Neuronal stem cell (in vitro differentiated cells): Measurements from ENCODE around the gene LTB.
A peak's percentile ranks its signal among the peaks of the same experiment; 100 is the strongest.

Experiments
- DNase-seq: peaks from one replicate; pipeline ENCODE4 v3.0.0-alpha.2; 2013; ENCODE audit warnings: low spot score
- H2AFZ ChIP-seq: one replicate; pipeline ENCODE4 v1.6.1; 2013; ENCODE audit warnings: mild to moderate bottlenecking, low read length, inconsistent platforms
- H2AK5ac ChIP-seq: 2 replicates; pipeline ENCODE4 v1.6.1; 2013; ENCODE audit warnings: low read depth, mild to moderate bottlenecking, inconsistent platforms, low read length, moderate library complexity, mixed read lengths
- H2BK120ac ChIP-seq: 2 replicates; pipeline ENCODE4 v1.6.1; 2013; ENCODE audit warnings: low read depth, mild to moderate bottlenecking, inconsistent platforms, low read length, moderate library complexity, mixed read lengths
- H2BK12ac ChIP-seq: one replicate; pipeline ENCODE4 v1.6.1; 2013; ENCODE audit warnings: low read length, inconsistent platforms
- H2BK15ac ChIP-seq: 2 replicates; pipeline ENCODE4 v1.6.1; 2013; ENCODE audit warnings: mild to moderate bottlenecking, low read length, inconsistent platforms, mixed read lengths
- H2BK5ac ChIP-seq: one replicate; pipeline ENCODE4 v1.6.1; 2013; ENCODE audit warnings: inconsistent platforms, mild to moderate bottlenecking, low read length, moderate library complexity
- H3K14ac ChIP-seq: one replicate; pipeline ENCODE4 v1.6.1; 2013; ENCODE audit warnings: low read length, inconsistent platforms
- H3K18ac ChIP-seq: 2 replicates; pipeline ENCODE4 v1.6.1; 2013; ENCODE audit warnings: low read length, inconsistent platforms
- H3K23ac ChIP-seq: 2 replicates; pipeline ENCODE4 v1.6.1; 2013; ENCODE audit warnings: low read depth, mild to moderate bottlenecking, mixed read lengths, low read length, inconsistent platforms; ENCODE audit not compliant: poor library complexity
- H3K27ac ChIP-seq: replicated peaks from 3 replicates; pipeline ENCODE4 v1.5.1; 2013; ENCODE audit warnings: low read length, inconsistent platforms
- H3K27me3 ChIP-seq, 3 experiments: 2 replicates each; pipeline ENCODE4 v1.6.1; 2013; ENCODE audit warnings: low read length in 3 of 3, mild to moderate bottlenecking in 2 of 3, inconsistent platforms in 1 of 3, low read depth in 1 of 3, mixed read lengths in 1 of 3, moderate library complexity in 1 of 3; ENCODE audit not compliant: control insufficient read depth in 3 of 3, insufficient read depth in 3 of 3
- H3K36me3 ChIP-seq, 2 donors: replicated peaks in 1 of 2; 2 replicates each; pipeline ENCODE4 v1.6.1; 2013; ENCODE audit warnings: low read length in 2 of 2; ENCODE audit not compliant: control insufficient read depth in 2 of 2, insufficient read depth in 2 of 2
- H3K4ac ChIP-seq: 2 replicates; pipeline ENCODE4 v1.6.1; 2013; ENCODE audit warnings: inconsistent platforms, mild to moderate bottlenecking, low read length, moderate library complexity
- H3K4me1 ChIP-seq, 2 donors: 1 replicate in 1 of 2; 2 replicates in 1 of 2; pipeline ENCODE4 v1.6.1; 2013; ENCODE audit warnings: low read length in 2 of 2, low read depth in 1 of 2; ENCODE audit not compliant: control insufficient read depth in 2 of 2, insufficient read depth in 1 of 2
- H3K4me2 ChIP-seq: one replicate; pipeline ENCODE4 v1.6.1; 2013; ENCODE audit warnings: mild to moderate bottlenecking, low read length, inconsistent platforms; ENCODE audit not compliant: insufficient read depth, poor library complexity, severe bottlenecking
- H3K4me3 ChIP-seq, 2 donors: 2 replicates each; pipeline ENCODE4 v1.5.1; 2013; ENCODE audit warnings: low read length in 2 of 2, mild to moderate bottlenecking in 2 of 2, inconsistent platforms in 1 of 2, moderate library complexity in 1 of 2
- H3K79me1 ChIP-seq: one replicate; pipeline ENCODE4 v1.6.1; 2013; ENCODE audit warnings: low read depth, mild to moderate bottlenecking, inconsistent platforms, low read length, moderate library complexity
- H3K9ac ChIP-seq: one replicate; pipeline ENCODE4 v1.6.1; 2013; ENCODE audit warnings: mild to moderate bottlenecking, low read depth, low read length, inconsistent platforms; ENCODE audit not compliant: poor library complexity
- H3K9me3 ChIP-seq, 2 donors: replicated peaks in 1 of 2; 2 replicates each; pipeline versions ENCODE3 to v1.6.1; 2013; ENCODE audit warnings: low read length in 2 of 2, mild to moderate bottlenecking in 2 of 2, inconsistent platforms in 1 of 2, low read depth in 1 of 2, mixed read lengths in 1 of 2, moderate library complexity in 1 of 2; ENCODE audit not compliant: control insufficient read depth in 2 of 2, insufficient read depth in 1 of 2
- H4K8ac ChIP-seq: one replicate; pipeline ENCODE4 v1.6.1; 2013; ENCODE audit warnings: low read depth, mild to moderate bottlenecking, inconsistent platforms, low read length, moderate library complexity
- H4K91ac ChIP-seq: one replicate; pipeline ENCODE4 v1.6.1; 2013; ENCODE audit warnings: low read length, low read depth, mild to moderate bottlenecking, inconsistent platforms; ENCODE audit not compliant: poor library complexity
- WGBS, 2 donors: extraction: QIAGEN DNeasy Blood & Tissue Kit; methylation state at CpG; one replicate each; pipeline ENCODE4 v1.1.7; 2013; ENCODE audit warnings: missing lambda C conversion rate in 2 of 2, mixed read lengths in 1 of 2; ENCODE audit not compliant: insufficient read length in 2 of 2, insufficient replicate concordance in 1 of 2; ENCODE audit errors: extremely low coverage in 2 of 2; 5-methylcytosine and 5-hydroxymethylcytosine counted together

The LTB gene

GRCh38 chr6:31545291-31545690, 36.9 kb downstream of the LTB start:
- Histone ChIP-seq H3K36me3 (peaks cover under 1 to 32% of the 10 kb centered on the region in 2 donors), H2BK120ac (no peak overlapping the region), H3K4ac (no peak overlapping the region), H4K91ac (no peak overlapping the region), H3K4me3 (peak overlapping the region in 1 of 2 donors; percentile 46), H3K14ac (no peak overlapping the region), H3K9me3 (peaks cover 0 to 2% of the 10 kb centered on the region in 2 donors), H3K18ac (no peak overlapping the region), H2BK15ac (no peak overlapping the region), H2BK5ac (peak overlapping the region; percentile 16), H3K4me1 (peaks cover 12 to 15% of the 10 kb centered on the region in 2 donors), H2AFZ (no peak overlapping the region), H3K79me1 (peaks cover 5% of the 10 kb centered on the region), H3K27me3 (no peaks in the 10 kb centered on the region), H3K9ac (no peak overlapping the region), H3K23ac (no peak overlapping the region), H2AK5ac (no peak overlapping the region), H3K4me2 (no peak overlapping the region), H2BK12ac (no peak overlapping the region), H3K27ac (no peak overlapping the region), H4K8ac (no peak overlapping the region)
- no CpG with 5 or more reads among the region's 7 CpGs for WGBS, 2 donors
- no peak for DNase-seq

GRCh38 chr6:31544676-31545075, 37.5 kb downstream of the LTB start:
- Histone ChIP-seq H2BK5ac (no peak overlapping the region), H3K4ac (no peak overlapping the region), H3K18ac (no peak overlapping the region), H3K4me1 (peaks cover 15 to 21% of the 10 kb centered on the region in 2 donors), H4K8ac (no peak overlapping the region), H2BK15ac (no peak overlapping the region), H3K14ac (no peak overlapping the region), H4K91ac (no peak overlapping the region), H2AFZ (no peak overlapping the region), H3K9ac (no peak overlapping the region), H3K23ac (no peak overlapping the region), H3K79me1 (peaks cover 5% of the 10 kb centered on the region), H3K9me3 (peaks cover 0 to 2% of the 10 kb centered on the region in 2 donors), H2BK12ac (no peak overlapping the region), H3K27me3 (no peaks in the 10 kb centered on the region), H3K4me2 (no peak overlapping the region), H3K4me3 (no peak overlapping the region), H2BK120ac (no peak overlapping the region), H3K27ac (no peak overlapping the region), H3K36me3 (peaks cover 7 to 32% of the 10 kb centered on the region in 2 donors), H2AK5ac (no peak overlapping the region)
- no CpG with 5 or more reads among the region's 2 CpGs for WGBS, 2 donors
- no peak for DNase-seq

- Histone ChIP-seq H3K9me3 (peaks cover 0 to 2% of the 10 kb centered on the region in 2 donors), H3K79me1 (peaks cover 8% of the 10 kb centered on the region), H3K23ac (no peak overlapping the region), H3K14ac (no peak overlapping the region), H3K27ac (no peak overlapping the region), H2BK12ac (no peak overlapping the region), H3K4me2 (no peak overlapping the region), H3K4me3 (no peak overlapping the region), H3K27me3 (no peaks in the 10 kb centered on the region), H3K4ac (no peak overlapping the region), H4K91ac (no peak overlapping the region), H4K8ac (no peak overlapping the region), H3K9ac (no peak overlapping the region), H2BK15ac (no peak overlapping the region), H3K36me3 (peaks cover 17 to 32% of the 10 kb centered on the region in 2 donors), H3K4me1 (peaks cover 19 to 31% of the 10 kb centered on the region in 2 donors), H2BK120ac (no peak overlapping the region), H3K18ac (no peak overlapping the region), H2AK5ac (no peak overlapping the region), H2BK5ac (no peak overlapping the region), H2AFZ (no peak overlapping the region)
- no peak for DNase-seq
- no CpG with 5 or more reads among the region's 6 CpGs for WGBS, 2 donors
Observed at GRCh38 chr6:31543639-31544038, 38.6 kb downstream of the LTB start.

- Histone ChIP-seq H3K18ac (peak within 1 kb of the TSS; percentile 92), H3K9me3 (no peaks in the 10 kb centered on the region), H2BK5ac (peak within 1 kb of the TSS; percentile 95), H3K4me2 (peak within 1 kb of the TSS; percentile 75), H3K23ac (peak within 1 kb of the TSS; percentile 39), H3K4me3 (peak within 1 kb of the TSS; percentile 87 to 92), H3K14ac (no peak within 1 kb of the TSS), H2AK5ac (no peak within 1 kb of the TSS), H2BK120ac (no peak within 1 kb of the TSS), H3K36me3 (peaks cover 25 to 42% of the 10 kb centered on the region in 2 donors), H3K4ac (no peak within 1 kb of the TSS), H3K27ac (peak within 1 kb of the TSS; percentile 89), H2BK15ac (no peak within 1 kb of the TSS), H3K4me1 (peaks cover 13 to 26% of the 10 kb centered on the region in 2 donors), H2BK12ac (no peak within 1 kb of the TSS), H3K79me1 (peaks cover 4% of the 10 kb centered on the region), H3K27me3 (no peaks in the 10 kb centered on the region), H4K8ac (no peak within 1 kb of the TSS), H3K9ac (peak within 1 kb of the TSS; percentile 91), H2AFZ (peak within 1 kb of the TSS; percentile 90), H4K91ac (peak within 1 kb of the TSS; percentile 27)
- peak; percentile 92 for DNase-seq
- no CpG with 5 or more reads among the region's 43 CpGs for WGBS, 2 donors
Observed at GRCh38 chr6:31541658-31542521, 40.3 kb downstream of the LTB start, which contains the start of gene DDX39B. TSS of gene DDX39B (minus strand) at chr6:31542003. CDS start at chr6:31540532, 1,471 bp downstream.
